A673 (cell line): ENCODE results near the gene BUD31. TPM values are rescaled to one million over a fixed set of nuclear protein-coding genes. Genes with fewer than 3 reads are reported as not detected.

Experiments
- BruUV-seq: library from RNA; stranded (reverse); fragments of 400-500 nt; replicated peaks from 2 replicates; lab custom pipeline; 2021; lab: Mats Ljungman, UMichigan
- CTCF ChIA-PET: fragments of 300-600 bp; sonication (Branson Sonifier 250); formaldehyde crosslinking; loops from one replicate; lab custom pipeline; 2022; ENCODE audit warnings: antibody characterized with exemption; lab: Charles Lee
- POLR2A ChIA-PET: fragments of 300-600 bp; sonication (Branson Sonifier 250); formaldehyde crosslinking; loops from one replicate; lab custom pipeline; 2022; ENCODE audit warnings: antibody characterized with exemption; ENCODE audit not compliant: low non-redundant PET; lab: Charles Lee
- DNase-seq: peaks from one replicate; pipeline ENCODE4 v3.0.0-alpha.2; 2015; ENCODE audit warnings: low spot score
- H3K27ac ChIP-seq: fragments of 200-600 bp; sonication (generic); 2 replicates; pipeline ENCODE4 v1.5.1; 2016; ENCODE audit warnings: mixed run types, low read depth, mild to moderate bottlenecking, mixed read lengths, antibody characterized with exemption, low read length; ENCODE audit not compliant: poor library complexity, severe bottlenecking
- H3K27me3 ChIP-seq: fragments of 200-600 bp; sonication (generic); replicated peaks from 2 replicates; pipeline ENCODE4 v1.6.1; 2017; ENCODE audit warnings: mixed run types, low read depth, mild to moderate bottlenecking, mixed read lengths, antibody characterized with exemption, low read length; ENCODE audit not compliant: insufficient read depth, poor library complexity
- H3K36me3 ChIP-seq: fragments of 200-600 bp; sonication (generic); 2 replicates; pipeline ENCODE4 v1.6.1; 2016; ENCODE audit warnings: mixed run types, mild to moderate bottlenecking, mixed read lengths, antibody characterized with exemption, low read length; ENCODE audit not compliant: insufficient read depth, poor library complexity, severe bottlenecking
- H3K4me1 ChIP-seq: fragments of 200-600 bp; sonication (generic); 2 replicates; pipeline ENCODE4 v1.6.1; 2017; ENCODE audit warnings: mixed run types, mild to moderate bottlenecking, mixed read lengths, antibody characterized with exemption, low read length; ENCODE audit not compliant: insufficient read depth, poor library complexity, severe bottlenecking
- H3K4me3 ChIP-seq: fragments of 200-600 bp; sonication (generic); 2 replicates; pipeline ENCODE4 v1.5.1; 2016; ENCODE audit warnings: low read depth, mixed run types, mild to moderate bottlenecking, mixed read lengths, low read length; ENCODE audit not compliant: poor library complexity, severe bottlenecking
- H3K9me3 ChIP-seq: fragments of 200-600 bp; sonication (generic); 2 replicates; pipeline ENCODE4 v1.6.1; 2016; ENCODE audit warnings: mixed run types, low read depth, mild to moderate bottlenecking, mixed read lengths, antibody characterized with exemption, low read length; ENCODE audit not compliant: poor library complexity, severe bottlenecking
- EZH2 ChIP-seq: fragments of 200-600 bp; sonication (generic); IDR thresholded peaks from 2 replicates; pipeline ENCODE4 v1.6.1; 2017; ENCODE audit warnings: borderline replicate concordance, low read depth, mild to moderate bottlenecking, mixed read lengths, antibody characterized with exemption, low read length; ENCODE audit not compliant: poor library complexity, severe bottlenecking
- intact Hi-C: fragments of 100-400 bp; cut with micrococcal nuclease; formaldehyde crosslinking; loops from one replicate; pipeline ENCODE4 v1.10.0; 2022; ENCODE audit not compliant: unreplicated experiment
- total RNA-seq: library from RNA; stranded (reverse); gene quantifications from 2 replicates; pipeline ENCODE4 v1.2.3, GENCODE V29; 2021
- TF ChIP-seq, protein P1 (sequence below): fragments of 300-800, 200-600 bp; sonication (generic); conservative IDR thresholded peaks from 2 replicates; pipeline ENCODE4 v1.5.1; 2017; ENCODE audit warnings: low read depth, mild to moderate bottlenecking, antibody characterized with exemption, low read length, moderate library complexity, mixed read lengths

The BUD31 gene
- total RNA-seq, 1 experiment from 2014 or later: 194 TPM

DNA sequence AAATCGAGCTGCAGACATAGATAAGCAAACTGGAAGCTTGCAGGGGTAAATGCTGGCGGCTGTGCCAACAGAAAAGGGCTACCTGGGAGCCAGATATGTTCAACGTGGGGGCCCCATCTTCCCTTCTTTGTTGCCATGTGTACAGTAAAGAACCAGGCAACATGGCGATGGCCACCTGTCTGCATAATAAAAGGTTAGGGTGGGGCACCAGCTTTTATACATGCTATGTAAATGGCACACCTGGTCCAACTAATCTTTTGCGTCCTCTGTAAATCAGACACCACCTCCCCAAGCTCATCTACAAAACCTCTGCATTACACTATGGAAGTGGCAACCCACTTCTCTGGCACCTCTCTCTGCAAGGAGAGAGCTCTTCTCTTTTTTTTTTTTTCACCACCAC lies 13.9 kb downstream of the BUD31 start:
- DNase-seq: no peak
- ChIA-PET CTCF (no interaction called here), POLR2A (no interaction called here)
- no peak overlapping the region for H3K27ac ChIP-seq
- H3K9me3 ChIP-seq: no peaks in the 10 kb centered on the region
- H3K4me3 ChIP-seq: no peak overlapping the region
- TF ChIP-seq EZH2: no peak
- TF ChIP-seq, protein P1, sequence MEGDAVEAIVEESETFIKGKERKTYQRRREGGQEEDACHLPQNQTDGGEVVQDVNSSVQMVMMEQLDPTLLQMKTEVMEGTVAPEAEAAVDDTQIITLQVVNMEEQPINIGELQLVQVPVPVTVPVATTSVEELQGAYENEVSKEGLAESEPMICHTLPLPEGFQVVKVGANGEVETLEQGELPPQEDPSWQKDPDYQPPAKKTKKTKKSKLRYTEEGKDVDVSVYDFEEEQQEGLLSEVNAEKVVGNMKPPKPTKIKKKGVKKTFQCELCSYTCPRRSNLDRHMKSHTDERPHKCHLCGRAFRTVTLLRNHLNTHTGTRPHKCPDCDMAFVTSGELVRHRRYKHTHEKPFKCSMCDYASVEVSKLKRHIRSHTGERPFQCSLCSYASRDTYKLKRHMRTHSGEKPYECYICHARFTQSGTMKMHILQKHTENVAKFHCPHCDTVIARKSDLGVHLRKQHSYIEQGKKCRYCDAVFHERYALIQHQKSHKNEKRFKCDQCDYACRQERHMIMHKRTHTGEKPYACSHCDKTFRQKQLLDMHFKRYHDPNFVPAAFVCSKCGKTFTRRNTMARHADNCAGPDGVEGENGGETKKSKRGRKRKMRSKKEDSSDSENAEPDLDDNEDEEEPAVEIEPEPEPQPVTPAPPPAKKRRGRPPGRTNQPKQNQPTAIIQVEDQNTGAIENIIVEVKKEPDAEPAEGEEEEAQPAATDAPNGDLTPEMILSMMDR: no peak
- H3K4me1 ChIP-seq: no peaks in the 10 kb centered on the region
- H3K27me3 ChIP-seq: no peaks in the 10 kb centered on the region
- intact Hi-C loops: no loop called here
- BruUV-seq: no TSS peak
- H3K36me3 ChIP-seq: peaks cover 62% of the 10 kb centered on the region

DNA sequence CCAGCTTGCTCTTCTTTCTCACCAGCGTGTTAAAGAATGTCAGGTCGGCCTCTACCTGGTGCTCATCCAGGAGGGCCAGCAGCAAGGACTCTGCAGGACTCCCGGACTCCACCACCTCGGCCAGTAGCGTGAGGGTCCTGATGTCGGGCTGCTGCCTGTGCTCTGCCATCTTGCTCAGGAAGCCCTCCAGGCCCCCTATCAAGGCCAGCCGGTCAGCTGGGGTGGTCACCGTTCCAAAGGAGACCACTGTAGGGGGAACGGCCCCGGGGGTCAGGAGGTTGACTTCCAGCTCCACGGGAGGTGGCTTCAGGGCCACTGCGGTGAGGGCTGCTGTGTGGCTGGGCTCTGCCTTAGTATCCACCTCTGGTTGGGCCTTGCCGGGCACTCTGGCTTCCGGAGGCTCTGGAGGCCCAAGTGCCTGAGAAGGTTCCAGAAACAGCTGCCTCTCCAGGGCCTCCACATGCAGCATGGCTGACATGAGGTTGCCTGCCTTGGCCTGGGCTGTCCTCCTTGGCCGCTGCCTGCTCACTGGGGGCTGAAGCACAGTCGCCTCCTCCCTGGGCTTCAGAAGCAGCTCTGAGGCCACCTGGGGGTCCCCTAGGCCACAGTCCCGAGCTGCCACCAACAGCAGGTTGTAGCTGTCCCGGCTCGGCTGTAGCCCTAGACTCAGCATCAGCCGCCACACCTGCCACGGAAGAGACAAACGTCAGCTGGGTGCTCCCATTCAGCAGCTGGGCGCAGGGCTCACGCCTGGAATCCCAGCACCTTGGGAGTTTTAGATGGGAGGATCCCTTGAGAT lies 16.4 kb downstream of the BUD31 start:
- no TSS peak for BruUV-seq
- no peak for TF ChIP-seq EZH2
- TF ChIP-seq, protein P1: no peak
- CTCF ChIA-PET: no interaction called here
- no peaks in the 10 kb centered on the region for H3K9me3 ChIP-seq
- H3K27ac ChIP-seq: no peak overlapping the region
- no peak overlapping the region for H3K4me3 ChIP-seq
- peaks cover 47% of the 10 kb centered on the region for H3K36me3 ChIP-seq
- intact Hi-C loops: no loop called here
- DNase-seq: no peak
- POLR2A ChIA-PET: no interaction called here
- H3K4me1 ChIP-seq: no peaks in the 10 kb centered on the region
- no peaks in the 10 kb centered on the region for H3K27me3 ChIP-seq

DNA sequence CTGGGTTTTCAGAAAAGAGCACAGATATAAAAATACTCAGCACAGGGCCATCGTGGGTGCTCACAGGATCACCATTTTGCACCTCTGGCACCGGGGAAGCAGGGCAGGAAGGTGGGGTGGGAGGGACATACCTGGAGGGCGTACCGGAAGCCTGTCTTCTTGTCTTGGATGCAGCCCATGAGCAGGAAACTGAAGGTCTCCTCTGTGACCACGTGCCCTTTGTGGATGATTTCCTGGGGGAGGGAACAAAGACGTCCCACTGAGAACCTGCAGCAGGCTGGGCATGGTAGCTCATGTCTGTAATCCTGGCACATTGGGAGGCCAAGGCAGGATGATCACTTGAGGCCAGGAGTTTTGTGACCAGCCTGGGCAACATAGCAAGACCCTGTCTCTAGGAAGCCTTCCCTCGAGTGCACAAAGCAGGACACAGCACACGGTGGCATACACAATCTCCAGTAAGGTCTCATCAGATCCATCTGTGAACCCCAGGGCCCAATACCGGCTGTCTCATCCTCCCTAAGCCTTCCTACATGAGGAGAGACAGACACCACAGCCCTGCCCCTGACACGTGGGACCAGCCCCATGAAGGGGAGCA lies 20.3 kb downstream of the BUD31 start:
- intact Hi-C loops: no loop called here
- Histone ChIP-seq H3K4me1 (no peaks in the 10 kb centered on the region), H3K36me3 (peaks cover 35% of the 10 kb centered on the region), H3K27me3 (no peaks in the 10 kb centered on the region), H3K27ac (no peak overlapping the region), H3K4me3 (no peak overlapping the region), H3K9me3 (no peaks in the 10 kb centered on the region)
- POLR2A ChIA-PET: interaction anchor here (0.6 kb wide), 1 partner anchor 177 kb away, joined by 3 read pairs; no protein-coding TSS in a partner anchor
- TF ChIP-seq EZH2: no peak
- TF ChIP-seq, protein P1: no peak
- CTCF ChIA-PET: no interaction called here
- BruUV-seq: no TSS peak
- DNase-seq: no peak
